T47D (cell line): Measurements from ENCODE around the gene LARGE1.

Experiments
- DNase-seq, 2 experiments: peaks; one replicate each; pipeline versions ENCODE4 v3.0.0 to v3.0.0-alpha.2; 2011 to 2012; ENCODE audit warnings: low read depth in 1 of 2, low spot score in 1 of 2
- JUND ChIP-seq: IDR thresholded peaks from 2 replicates; pipeline ENCODE4 v1.6.1; 2012; ENCODE audit warnings: low read depth
- in situ Hi-C: cut with HindIII; loops from 2 replicates; pipeline ENCODE4 v1.10.0; 2016; ENCODE audit warnings: low sequenced_read_pairs, low pct_unique_long_range_greater_than_20kb

The LARGE1 gene

GRCh38 chr22:33920197-33920540 is at the start of gene LARGE1:
Gene LARGE1, minus strand, starts transcription at chr22:33920476.
- DNase-seq: peak; percentile 21 to 33
- no peak for TF ChIP-seq JUND
- in situ Hi-C loops: no loop called here

- no peak for DNase-seq
- TF ChIP-seq JUND: no peak
- in situ Hi-C loops: no loop called here
These were observed 48.8 kb upstream of the LARGE1 start for GRCh38 chr22:33969045-33969444.

DNA sequence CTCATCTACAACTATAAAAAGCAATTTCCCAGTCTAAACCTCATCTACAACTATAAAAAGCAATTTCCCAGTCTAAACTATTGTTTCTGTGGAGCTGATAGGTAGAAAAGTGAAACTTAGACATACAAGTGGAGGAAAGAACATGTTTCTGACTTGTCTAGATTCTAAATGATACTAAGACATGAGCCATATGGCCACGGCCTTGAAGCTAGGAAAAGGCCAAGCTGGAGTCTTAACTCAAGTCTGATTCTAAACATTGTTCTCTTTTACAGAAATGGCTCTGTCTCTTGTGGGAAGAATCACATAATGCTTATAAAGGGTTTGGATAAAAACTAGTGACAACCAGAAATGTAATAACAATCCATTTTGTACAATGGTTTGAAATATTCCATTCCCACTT is 43.8 kb upstream of the LARGE1 start:
- no peak for TF ChIP-seq JUND
- in situ Hi-C loops: no loop called here
- DNase-seq: no peak

DNA sequence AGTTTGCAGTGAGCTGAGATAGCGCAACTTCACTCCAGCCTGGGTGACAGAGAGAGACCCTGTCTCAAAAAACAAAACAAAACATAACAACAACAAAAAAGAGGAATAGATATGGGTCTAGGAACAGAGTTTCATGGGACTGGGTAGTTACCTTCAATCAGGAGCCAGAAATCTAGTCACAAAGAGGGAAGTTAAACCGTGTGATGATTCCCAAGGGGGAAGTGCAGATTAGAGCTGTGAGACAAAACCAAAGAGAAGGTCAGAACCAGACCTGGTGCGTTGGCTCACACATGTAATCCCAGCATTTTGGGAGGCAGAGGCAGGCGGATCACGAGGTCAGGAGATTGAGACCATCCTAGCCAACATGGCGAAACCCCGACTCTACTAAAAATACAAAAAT is 42.1 kb upstream of the LARGE1 start:
- DNase-seq: no peak
- in situ Hi-C loops: no loop called here
- no peak for TF ChIP-seq JUND

DNA sequence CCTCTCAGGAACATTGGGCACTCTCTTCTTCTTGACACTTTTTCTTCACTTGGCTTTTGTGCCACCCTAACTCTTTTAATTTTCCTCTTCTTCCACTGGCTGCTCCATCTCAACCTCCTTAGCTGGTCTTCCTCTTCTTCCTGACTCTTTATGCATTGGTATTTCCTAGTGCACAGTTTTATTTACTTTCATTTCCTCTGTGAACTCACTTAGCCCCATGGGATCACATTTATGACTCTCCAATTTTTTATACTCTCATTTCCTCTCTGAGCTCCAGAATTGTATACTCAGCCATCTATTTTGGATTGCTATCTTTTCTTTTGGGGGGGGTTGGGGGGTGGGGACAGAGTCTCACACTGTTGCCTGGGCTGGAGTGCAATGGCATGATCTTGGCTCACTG is 38.5 kb upstream of the LARGE1 start:
- DNase-seq: no peak
- in situ Hi-C loops: no loop called here

GRCh38 chr22:33957086-33957485 is 36.8 kb upstream of the LARGE1 start:
- no peak for DNase-seq
- TF ChIP-seq JUND: no peak
- in situ Hi-C loops: no loop called here

More for the DNA sequence above, 38.5 kb upstream of the LARGE1 start:
- no peak for TF ChIP-seq JUND

- in situ Hi-C loops: no loop called here
- no peak for DNase-seq
- TF ChIP-seq JUND: no peak
These were observed 32.5 kb upstream of the LARGE1 start for GRCh38 chr22:33952776-33953175.

DNA sequence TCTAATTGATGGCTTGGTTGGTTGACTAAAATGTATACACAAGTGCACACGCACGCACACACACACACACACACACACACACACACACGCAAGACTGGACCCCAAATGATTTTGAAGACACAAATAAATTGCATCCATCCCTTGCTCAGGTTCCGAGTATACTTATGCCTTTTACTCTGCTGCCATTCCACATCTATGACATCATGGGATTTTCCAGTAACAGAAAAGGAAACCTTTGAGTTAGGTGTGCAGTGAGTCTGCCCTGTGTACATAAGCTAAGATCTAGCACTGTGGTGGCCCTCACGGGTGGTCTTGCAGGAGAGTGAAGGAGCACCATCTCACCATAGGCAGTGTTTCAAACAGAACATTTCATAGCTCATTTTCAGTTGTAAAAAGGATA is 20.5 kb upstream of the LARGE1 start:
- no peak for TF ChIP-seq JUND
- in situ Hi-C loops: no loop called here
- no peak for DNase-seq

GRCh38 chr22:33932997-33933396 is 12.7 kb upstream of the LARGE1 start:
- no peak for DNase-seq
- in situ Hi-C loops: no loop called here
- no peak for TF ChIP-seq JUND

- in situ Hi-C loops: no loop called here
- no peak for TF ChIP-seq JUND
- no peak for DNase-seq
These were observed 11.1 kb upstream of the LARGE1 start for GRCh38 chr22:33931406-33931805.

GRCh38 chr22:33927752-33928151 is 7.5 kb upstream of the LARGE1 start:
- DNase-seq: no peak
- TF ChIP-seq JUND: no peak
- in situ Hi-C loops: no loop called here

GRCh38 chr22:33925194-33925593 is 4.9 kb upstream of the LARGE1 start:
- TF ChIP-seq JUND: no peak

GRCh38 chr22:33923660-33924246 is 3.5 kb upstream of the LARGE1 start:
- TF ChIP-seq JUND: no peak
- in situ Hi-C loops: no loop called here
- peak; percentile 49 to 83 for DNase-seq

More at GRCh38 chr22:33925194-33925593, 4.9 kb upstream of the LARGE1 start:
- in situ Hi-C loops: no loop called here
- DNase-seq: no peak

GRCh38 chr22:33923033-33923432 is 2.8 kb upstream of the LARGE1 start:
- TF ChIP-seq JUND: no peak
- in situ Hi-C loops: no loop called here
- DNase-seq: no peak
